ENCODE measurements around the gene AOX1. TPM values are rescaled to one million over a fixed set of nuclear protein-coding genes. Genes with fewer than 3 reads are reported as not detected.

The AOX1 gene
- total and polyA plus RNA-seq, 4 donors, result 9.9 to 1,131 (median 486) TPM

- no peak overlapping the region for H3K27ac ChIP-seq (ENCODE audit: low read depth in 1 of 2, low read length in 2 of 2)
- TF ChIP-seq REST (IDR thresholded peaks at IDR 0.05), result no peak
- no peak for TF ChIP-seq RXRA (IDR thresholded peaks at IDR 0.05)
- no peak for TF ChIP-seq SP1 (IDR thresholded peaks at IDR 0.05)
- TF ChIP-seq EGR1 (IDR thresholded peaks at IDR 0.05; ENCODE audit: low read depth in 2 of 2), result no peak
- TF ChIP-seq YY1 (IDR thresholded peaks at IDR 0.05), result no peak
- TF ChIP-seq MAX (IDR thresholded peaks at IDR 0.05), result no peak
- TF ChIP-seq HNF4G (IDR thresholded peaks at IDR 0.05), result no peak
- no peak for TF ChIP-seq ZBTB33 (IDR thresholded peaks at IDR 0.05)
- no peak for TF ChIP-seq TAF1 (conservative IDR thresholded peaks at IDR 0.05)
- TF ChIP-seq GABPA (IDR thresholded peaks at IDR 0.05 in 1 of 2, conservative IDR thresholded peaks at IDR 0.05 in 1 of 2), result no peak
- TF ChIP-seq NR2F2 (IDR thresholded peaks at IDR 0.05), result no peak
- no peak for TF ChIP-seq CTCF (IDR thresholded peaks at IDR 0.05; ENCODE audit: low read depth, low read length, missing input control)
- no peak for TF ChIP-seq FOXA2 (IDR thresholded peaks at IDR 0.05)
- no peak for TF ChIP-seq JUND (IDR thresholded peaks at IDR 0.05)
- no peak for TF ChIP-seq HNF4A (conservative IDR thresholded peaks at IDR 0.05)
- no peaks in the 10 kb centered on the region for H3K9me3 ChIP-seq (ENCODE audit: control insufficient read depth in 4 of 4, low read length in 3 of 4)
- no peak overlapping the region for H3K4me3 ChIP-seq (ENCODE audit: low read depth in 1 of 3, low read length in 3 of 3)
- no peak for DNase-seq (ENCODE audit: low spot score)
- H3K36me3 ChIP-seq (ENCODE audit: control insufficient read depth in 4 of 4, insufficient read depth in 3 of 4, low read depth in 1 of 4, low read length in 3 of 4), result peaks cover 8 to 57% (median 38%) of the 10 kb centered on the region in 4 donors
- 92% methylated on average over 7 of the region's 7 CpGs for WGBS
- H3K27me3 ChIP-seq (ENCODE audit: control insufficient read depth in 4 of 4, insufficient read depth in 4 of 4, low read length in 3 of 4), result no peaks in the 10 kb centered on the region
- H3K4me1 ChIP-seq (ENCODE audit: control insufficient read depth in 4 of 4, insufficient read depth in 4 of 4, low read length in 3 of 4), result peaks cover 7 to 70% (median 28%) of the 10 kb centered on the region in 4 donors
- no peak overlapping the region for H3K9ac ChIP-seq (ENCODE audit: low read depth in 1 of 2, low read length in 2 of 2)
These were observed 35.0 kb downstream of the AOX1 start for GRCh38 chr2:200620606-200621390.

- Histone ChIP-seq H3K4me3 (ENCODE audit: low read depth in 1 of 3, low read length in 3 of 3) (no peak overlapping the region), H3K4me1 (ENCODE audit: control insufficient read depth in 4 of 4, insufficient read depth in 4 of 4, low read length in 3 of 4) (peaks cover 7 to 59% (median 28%) of the 10 kb centered on the region in 4 donors), H3K27ac (ENCODE audit: low read depth in 1 of 2, low read length in 2 of 2) (no peak overlapping the region), H3K27me3 (ENCODE audit: control insufficient read depth in 4 of 4, insufficient read depth in 4 of 4, low read length in 3 of 4) (no peaks in the 10 kb centered on the region), H3K36me3 (ENCODE audit: control insufficient read depth in 4 of 4, insufficient read depth in 3 of 4, low read depth in 1 of 4, low read length in 3 of 4) (peaks cover 10 to 67% (median 51%) of the 10 kb centered on the region in 4 donors), H3K9ac (ENCODE audit: low read depth in 1 of 2, low read length in 2 of 2) (no peak overlapping the region), H3K9me3 (ENCODE audit: control insufficient read depth in 4 of 4, low read length in 3 of 4) (no peaks in the 10 kb centered on the region)
- WGBS, result 89% methylated on average over 1 of the region's 1 CpG
- no peak for DNase-seq (ENCODE audit: low spot score)
- TF ChIP-seq NR2F2 (IDR thresholded peaks at IDR 0.05) (no peak), FOXA2 (IDR thresholded peaks at IDR 0.05) (no peak), HNF4A (conservative IDR thresholded peaks at IDR 0.05) (no peak), MAX (IDR thresholded peaks at IDR 0.05) (no peak), EGR1 (IDR thresholded peaks at IDR 0.05; ENCODE audit: low read depth in 2 of 2) (no peak), ZBTB33 (IDR thresholded peaks at IDR 0.05) (no peak), RXRA (IDR thresholded peaks at IDR 0.05) (no peak), YY1 (IDR thresholded peaks at IDR 0.05) (no peak), SP1 (IDR thresholded peaks at IDR 0.05) (no peak), CTCF (IDR thresholded peaks at IDR 0.05; ENCODE audit: low read depth, low read length, missing input control) (no peak), JUND (IDR thresholded peaks at IDR 0.05) (no peak), RAD21 (IDR thresholded peaks at IDR 0.05) (no peak), FOXA1 (IDR thresholded peaks at IDR 0.05) (no peak), GABPA (IDR thresholded peaks at IDR 0.05 in 1 of 2, conservative IDR thresholded peaks at IDR 0.05 in 1 of 2) (no peak), TAF1 (conservative IDR thresholded peaks at IDR 0.05) (no peak)
These were observed 36.3 kb downstream of the AOX1 start for GRCh38 chr2:200622106-200622505.

Data from liver (tissue), 9 donors.